Breast epithelium (tissue), 4 donors: ENCODE measurements around the gene ATP8A1. TPM values are rescaled to one million over a fixed set of nuclear protein-coding genes. Genes with fewer than 3 reads are reported as not detected.

Experiments
- DNase-seq, 2 donors: peaks; one replicate each; pipeline ENCODE4 v3.0.0-alpha.2; 2019; ENCODE audit warnings: low spot score in 2 of 2
- H3K27ac ChIP-seq, 2 donors: fragments of 200-600 bp; sonication (generic) in 1 of 2; one replicate each; pipeline ENCODE4 v1.5.1; 2016 to 2019; ENCODE audit warnings: mild to moderate bottlenecking in 1 of 2
- H3K27me3 ChIP-seq, 2 donors: fragments of 200-600 bp; sonication (generic) in 1 of 2; one replicate each; pipeline versions ENCODE4 v1.5.1 to v1.6.0; 2017 to 2019; ENCODE audit warnings: control low read depth in 1 of 2, mild to moderate bottlenecking in 1 of 2
- H3K36me3 ChIP-seq: fragments of 200-600 bp; one replicate; pipeline ENCODE4 v1.5.1; 2019
- H3K4me1 ChIP-seq, 2 donors: fragments of 200-600 bp; sonication (generic); one replicate each; pipeline ENCODE4 v1.5.1; 2016 to 2019; ENCODE audit warnings: control low read depth in 1 of 2
- H3K4me3 ChIP-seq, 3 donors: fragments of 200-600 bp; sonication (generic); 1 replicate in 2 of 3; 2 replicates in 1 of 3; pipeline ENCODE4 v1.5.1; 2016 to 2019; ENCODE audit warnings: mild to moderate bottlenecking in 3 of 3, moderate library complexity in 2 of 3
- H3K9me3 ChIP-seq, 2 donors: fragments of 200-600 bp; sonication (generic) in 1 of 2; one replicate each; pipeline ENCODE4 v1.5.1; 2016 to 2019; ENCODE audit warnings: control low read depth in 1 of 2
- POLR2A ChIP-seq: fragments of 450-650 bp; IDR thresholded peaks from one replicate; pipeline ENCODE4 v1.6.1; 2016; ENCODE audit warnings: antibody characterized with exemption, mild to moderate bottlenecking, moderate library complexity
- POLR2AphosphoS5 ChIP-seq, 3 donors: sonication (generic); formaldehyde crosslinking; IDR thresholded peaks; one replicate each; pipeline ENCODE4 v1.6.1; 2017; ENCODE audit warnings: antibody characterized with exemption in 3 of 3
- intact Hi-C: fragments of 100-400 bp; cut with DNase I; formaldehyde crosslinking; loops from one replicate; pipeline ENCODE4 v1.15.1; 2023; ENCODE audit warnings: low total_unique reads
- total RNA-seq, 3 donors: library from RNA; depleted of rRNA; stranded (reverse); fragments of >200 nt; gene quantifications; one replicate each; pipeline ENCODE4 v1.1.0, GENCODE V29; 2016
- TF ChIP-seq, protein P1 (sequence below), 3 donors: fragments of 450-650 bp; IDR thresholded peaks; one replicate each; pipeline ENCODE4 v1.5.1; 2016 to 2017; ENCODE audit warnings: antibody characterized with exemption in 3 of 3, mild to moderate bottlenecking in 3 of 3, moderate library complexity in 3 of 3

ATP8A1 gene
- total RNA-seq, 3 donors from 2014 or later = 12.2 to 17.0 (median 14.8) TPM

DNA sequence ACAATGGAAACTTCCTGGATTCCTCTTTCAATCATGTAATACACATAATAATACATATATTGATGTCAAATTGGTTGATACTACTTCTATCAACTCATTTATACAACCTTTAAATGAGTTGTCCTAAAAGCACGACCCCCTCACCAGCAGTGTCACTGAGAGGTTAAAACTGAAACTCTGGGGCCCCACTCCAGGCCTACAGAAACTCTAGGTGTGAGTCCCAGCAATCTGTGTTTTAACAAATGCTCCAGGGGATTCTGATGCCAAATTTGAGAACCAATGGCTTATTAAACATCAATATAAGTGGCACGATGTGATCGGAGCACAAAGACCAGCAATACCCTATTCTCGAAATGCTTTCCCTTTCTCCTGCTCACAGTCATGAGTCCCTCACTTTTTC, 47.9 kb downstream of the ATP8A1 start:
- TF ChIP-seq POLR2AphosphoS5 (IDR thresholded peaks at IDR 0.05) = no peak
- TF ChIP-seq POLR2A = no peak
- TF ChIP-seq, protein P1, sequence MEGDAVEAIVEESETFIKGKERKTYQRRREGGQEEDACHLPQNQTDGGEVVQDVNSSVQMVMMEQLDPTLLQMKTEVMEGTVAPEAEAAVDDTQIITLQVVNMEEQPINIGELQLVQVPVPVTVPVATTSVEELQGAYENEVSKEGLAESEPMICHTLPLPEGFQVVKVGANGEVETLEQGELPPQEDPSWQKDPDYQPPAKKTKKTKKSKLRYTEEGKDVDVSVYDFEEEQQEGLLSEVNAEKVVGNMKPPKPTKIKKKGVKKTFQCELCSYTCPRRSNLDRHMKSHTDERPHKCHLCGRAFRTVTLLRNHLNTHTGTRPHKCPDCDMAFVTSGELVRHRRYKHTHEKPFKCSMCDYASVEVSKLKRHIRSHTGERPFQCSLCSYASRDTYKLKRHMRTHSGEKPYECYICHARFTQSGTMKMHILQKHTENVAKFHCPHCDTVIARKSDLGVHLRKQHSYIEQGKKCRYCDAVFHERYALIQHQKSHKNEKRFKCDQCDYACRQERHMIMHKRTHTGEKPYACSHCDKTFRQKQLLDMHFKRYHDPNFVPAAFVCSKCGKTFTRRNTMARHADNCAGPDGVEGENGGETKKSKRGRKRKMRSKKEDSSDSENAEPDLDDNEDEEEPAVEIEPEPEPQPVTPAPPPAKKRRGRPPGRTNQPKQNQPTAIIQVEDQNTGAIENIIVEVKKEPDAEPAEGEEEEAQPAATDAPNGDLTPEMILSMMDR (IDR thresholded peaks at IDR 0.05) = no peak
- no peaks in the 10 kb centered on the region for H3K36me3 ChIP-seq
- no peaks in the 10 kb centered on the region for H3K9me3 ChIP-seq
- intact Hi-C loops = no loop called here
- no peaks in the 10 kb centered on the region for H3K27me3 ChIP-seq
- DNase-seq = no peak
- H3K4me1 ChIP-seq = no peaks in the 10 kb centered on the region
- H3K27ac ChIP-seq = no peak overlapping the region
- H3K4me3 ChIP-seq = no peak overlapping the region

DNA sequence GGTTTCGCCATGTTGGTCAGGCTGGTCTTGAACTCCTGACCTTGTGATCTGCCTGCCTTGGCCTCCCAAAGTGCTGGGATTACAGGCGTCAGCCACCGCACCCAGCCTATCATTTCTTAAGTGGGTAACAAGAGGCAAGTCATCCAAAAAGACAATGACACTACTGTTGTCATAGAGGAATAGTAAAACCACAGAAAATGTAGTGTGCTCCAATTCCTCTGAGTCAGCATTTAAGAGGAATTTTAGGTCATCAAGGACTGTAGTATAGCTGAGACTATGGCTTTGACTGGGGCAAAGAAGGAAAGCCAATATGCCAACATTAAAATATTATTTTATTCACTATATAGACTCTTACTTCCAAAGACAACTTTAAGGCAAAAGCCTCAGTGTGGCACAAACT, 48.4 kb downstream of the ATP8A1 start:
- intact Hi-C loops = no loop called here
- no peaks in the 10 kb centered on the region for H3K4me1 ChIP-seq
- TF ChIP-seq POLR2AphosphoS5 (IDR thresholded peaks at IDR 0.05) = no peak
- TF ChIP-seq, protein P1 (IDR thresholded peaks at IDR 0.05) = no peak
- TF ChIP-seq POLR2A = no peak

DNA sequence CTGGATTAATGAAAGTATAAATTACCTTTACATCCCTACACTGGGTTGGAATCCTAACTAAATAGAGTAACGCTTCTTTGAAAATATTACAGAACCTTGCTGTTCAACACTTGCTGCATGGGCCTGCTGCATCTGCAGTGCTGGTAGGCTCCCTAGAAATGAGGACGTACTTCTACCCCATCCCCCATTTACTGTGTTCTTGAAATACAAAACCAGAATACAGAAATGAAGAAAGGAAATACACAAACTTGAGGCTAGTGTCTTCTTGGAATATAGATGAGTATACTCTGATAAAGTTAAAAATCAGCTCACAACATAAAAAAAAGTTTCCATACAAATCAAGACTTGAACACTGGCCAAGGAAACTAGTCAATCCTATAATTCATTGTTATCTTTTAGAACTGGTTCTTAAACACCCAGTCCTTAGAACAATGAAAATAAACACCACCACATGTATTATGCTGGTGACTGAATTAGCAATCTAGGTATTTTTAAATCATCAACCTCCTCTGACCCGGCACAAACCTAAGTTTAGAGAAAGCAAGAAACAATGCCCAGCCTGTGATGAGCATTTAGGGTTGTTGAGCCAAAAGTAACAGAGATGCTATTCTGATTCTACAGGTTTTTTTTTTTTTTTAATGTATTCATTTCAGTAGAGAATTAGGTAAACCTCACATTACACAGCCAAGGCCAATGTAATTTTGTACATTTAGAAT, 49.7 kb downstream of the ATP8A1 start:
- no peak for DNase-seq
- H3K9me3 ChIP-seq = no peaks in the 10 kb centered on the region
- H3K4me1 ChIP-seq = no peaks in the 10 kb centered on the region
- no peak overlapping the region for H3K4me3 ChIP-seq
- intact Hi-C loops = no loop called here
- no peak for TF ChIP-seq POLR2A
- TF ChIP-seq POLR2AphosphoS5 (IDR thresholded peaks at IDR 0.05) = no peak
- TF ChIP-seq, protein P1 (IDR thresholded peaks at IDR 0.05) = no peak
- H3K27me3 ChIP-seq = no peaks in the 10 kb centered on the region
- H3K36me3 ChIP-seq = no peaks in the 10 kb centered on the region
- H3K27ac ChIP-seq = no peak overlapping the region

More for the DNA sequence above, 48.4 kb downstream of the ATP8A1 start:
- no peak overlapping the region for H3K4me3 ChIP-seq
- H3K27me3 ChIP-seq = no peaks in the 10 kb centered on the region
- H3K36me3 ChIP-seq = no peaks in the 10 kb centered on the region
- no peak for DNase-seq
- no peaks in the 10 kb centered on the region for H3K9me3 ChIP-seq
- H3K27ac ChIP-seq = no peak overlapping the region

DNA sequence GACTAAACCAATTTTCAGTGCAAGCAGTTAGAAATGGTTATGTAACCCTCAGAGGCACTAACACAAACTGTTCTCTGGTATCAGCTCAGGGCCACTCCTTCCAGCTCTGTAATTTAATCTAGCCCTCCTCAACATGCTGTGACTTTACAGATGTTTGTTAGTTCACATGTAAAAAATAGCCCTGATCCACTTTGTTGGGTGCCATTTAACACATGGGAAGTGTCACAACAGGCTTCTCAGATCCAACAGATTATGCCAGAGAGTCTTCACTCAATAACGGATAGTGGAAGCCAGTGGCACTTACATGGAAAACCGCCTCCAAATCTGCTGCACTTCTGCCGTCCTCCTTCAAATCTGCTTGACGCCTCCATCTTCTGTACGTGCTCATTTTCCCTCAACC, 51.6 kb downstream of the ATP8A1 start:
- Histone ChIP-seq H3K27ac (no peak overlapping the region), H3K36me3 (no peaks in the 10 kb centered on the region), H3K9me3 (no peaks in the 10 kb centered on the region), H3K4me1 (no peaks in the 10 kb centered on the region), H3K27me3 (no peaks in the 10 kb centered on the region), H3K4me3 (no peak overlapping the region)
- no peak for DNase-seq
- TF ChIP-seq POLR2A (no peak), POLR2AphosphoS5 (IDR thresholded peaks at IDR 0.05) (no peak)
- TF ChIP-seq, protein P1 (IDR thresholded peaks at IDR 0.05) = no peak
- intact Hi-C loops = no loop called here

DNA sequence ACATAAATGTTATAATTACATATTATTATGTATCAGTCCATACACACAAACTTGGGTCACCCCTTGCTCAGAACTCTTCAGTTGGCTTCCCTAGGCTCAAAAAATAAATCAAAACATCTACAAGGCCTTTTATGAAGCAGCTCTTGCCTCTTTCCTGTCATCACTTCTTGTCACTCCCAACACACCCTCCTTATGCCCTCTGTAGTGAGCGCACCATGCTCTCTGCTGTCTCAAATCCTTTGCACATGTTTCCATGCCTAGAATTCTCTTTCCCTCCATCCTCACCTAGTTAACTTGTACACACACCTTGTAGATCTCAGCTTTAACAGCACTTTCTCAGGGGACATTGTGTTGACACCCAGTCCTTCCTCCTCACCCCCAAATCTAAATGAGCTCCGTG, 53.0 kb downstream of the ATP8A1 start:
- Histone ChIP-seq H3K27ac (no peak overlapping the region), H3K9me3 (no peaks in the 10 kb centered on the region), H3K27me3 (no peaks in the 10 kb centered on the region), H3K36me3 (no peaks in the 10 kb centered on the region), H3K4me3 (no peak overlapping the region), H3K4me1 (no peaks in the 10 kb centered on the region)
- TF ChIP-seq, protein P1 (IDR thresholded peaks at IDR 0.05) = no peak
- TF ChIP-seq POLR2A (no peak), POLR2AphosphoS5 (IDR thresholded peaks at IDR 0.05) (no peak)
- intact Hi-C loops = no loop called here
- no peak for DNase-seq
